ENCODE measurements around the gene CD83.

DNA sequence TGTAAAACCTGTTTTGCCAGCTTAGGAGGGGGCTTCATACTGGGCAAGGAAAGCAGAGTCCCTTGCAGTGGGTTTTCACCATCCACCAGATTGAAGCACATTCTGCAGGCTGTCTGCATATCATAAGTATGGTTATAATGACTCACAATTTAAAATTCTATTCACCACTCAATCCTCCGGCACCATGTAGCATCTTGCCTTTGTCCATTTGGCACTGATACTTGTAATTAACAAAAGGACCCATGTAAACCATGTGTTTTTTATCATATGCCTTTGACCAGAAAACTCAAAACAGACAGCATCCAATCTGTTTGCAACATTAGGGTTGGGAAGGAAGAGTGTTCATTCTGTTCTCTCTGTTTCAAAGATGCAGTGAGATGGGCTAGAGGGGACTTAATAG, 3.0 kb downstream of the CD83 start:
- TF ChIP-seq, protein P1, sequence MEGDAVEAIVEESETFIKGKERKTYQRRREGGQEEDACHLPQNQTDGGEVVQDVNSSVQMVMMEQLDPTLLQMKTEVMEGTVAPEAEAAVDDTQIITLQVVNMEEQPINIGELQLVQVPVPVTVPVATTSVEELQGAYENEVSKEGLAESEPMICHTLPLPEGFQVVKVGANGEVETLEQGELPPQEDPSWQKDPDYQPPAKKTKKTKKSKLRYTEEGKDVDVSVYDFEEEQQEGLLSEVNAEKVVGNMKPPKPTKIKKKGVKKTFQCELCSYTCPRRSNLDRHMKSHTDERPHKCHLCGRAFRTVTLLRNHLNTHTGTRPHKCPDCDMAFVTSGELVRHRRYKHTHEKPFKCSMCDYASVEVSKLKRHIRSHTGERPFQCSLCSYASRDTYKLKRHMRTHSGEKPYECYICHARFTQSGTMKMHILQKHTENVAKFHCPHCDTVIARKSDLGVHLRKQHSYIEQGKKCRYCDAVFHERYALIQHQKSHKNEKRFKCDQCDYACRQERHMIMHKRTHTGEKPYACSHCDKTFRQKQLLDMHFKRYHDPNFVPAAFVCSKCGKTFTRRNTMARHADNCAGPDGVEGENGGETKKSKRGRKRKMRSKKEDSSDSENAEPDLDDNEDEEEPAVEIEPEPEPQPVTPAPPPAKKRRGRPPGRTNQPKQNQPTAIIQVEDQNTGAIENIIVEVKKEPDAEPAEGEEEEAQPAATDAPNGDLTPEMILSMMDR (conservative IDR thresholded peaks at IDR 0.05; ENCODE audit: low read length), result no peak
- no peak for TF ChIP-seq EZH2phosphoT487 (IDR thresholded peaks at IDR 0.05; ENCODE audit: borderline replicate concordance, low read depth, low read length)

Measured in OCI-LY7 (cell line).